Occipital lobe (tissue), 2 donors: ENCODE results near the gene PIBF1. TPM values are rescaled to one million over a fixed set of nuclear protein-coding genes. Genes with fewer than 3 reads are reported as not detected.
"Not testable (repeated sequence)": the region's sequence is repeated elsewhere in the genome, so short reads cannot be mapped to it uniquely, and the experiment has no call there.

Experiments used
- DNase-seq: peaks from one replicate; lab custom pipeline; 2025; lab: John Stamatoyannopoulos, UW
- total RNA-seq: library from RNA; depleted of rRNA; stranded (reverse); fragments of >200 nt; gene quantifications from one replicate; pipeline ENCODE4 v1.2.3, GENCODE V29; 2014

The PIBF1 gene
- total RNA-seq, 1 donor from 2014 or later: 31.5 TPM

DNA sequence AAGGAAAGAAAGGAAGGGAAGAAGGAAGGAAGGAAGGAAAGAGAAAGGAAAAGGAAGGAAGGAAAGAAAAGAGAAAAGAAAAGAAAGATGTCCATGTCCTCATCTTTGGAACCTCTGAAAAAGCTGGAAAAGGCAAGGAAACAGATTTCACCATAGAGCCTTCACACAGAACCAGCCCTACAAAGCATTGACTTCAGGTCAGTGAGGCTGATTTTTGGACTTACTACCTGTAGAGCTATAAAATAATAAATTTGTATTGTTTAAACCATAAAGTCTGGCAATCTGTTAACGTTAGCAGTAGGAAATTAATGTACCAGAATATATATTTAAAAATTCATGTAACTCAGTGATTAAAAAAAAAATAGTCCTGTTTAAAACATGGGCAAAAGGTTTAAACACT is 130.0 kb downstream of the PIBF1 start:
- DNase-seq: no peak

DNA sequence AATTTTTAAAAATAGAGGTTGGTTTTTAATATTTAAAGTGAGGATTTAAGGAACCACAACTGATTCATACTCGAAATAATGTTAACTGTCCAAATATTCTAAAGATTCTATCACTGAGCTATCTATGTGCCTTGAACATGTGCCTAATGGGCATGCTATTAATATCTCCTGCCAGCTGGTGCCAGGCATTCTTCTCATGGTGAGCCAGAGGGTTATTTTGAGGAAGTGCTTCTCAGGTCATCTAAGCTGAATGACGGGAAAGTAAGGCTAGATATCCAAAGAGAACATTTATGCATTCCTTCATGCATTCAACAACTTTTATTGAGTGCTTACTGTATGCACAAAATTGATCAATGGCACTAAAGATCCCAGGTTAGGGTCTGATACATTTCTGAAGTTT is 138.2 kb downstream of the PIBF1 start:
- DNase-seq: no peak

DNA sequence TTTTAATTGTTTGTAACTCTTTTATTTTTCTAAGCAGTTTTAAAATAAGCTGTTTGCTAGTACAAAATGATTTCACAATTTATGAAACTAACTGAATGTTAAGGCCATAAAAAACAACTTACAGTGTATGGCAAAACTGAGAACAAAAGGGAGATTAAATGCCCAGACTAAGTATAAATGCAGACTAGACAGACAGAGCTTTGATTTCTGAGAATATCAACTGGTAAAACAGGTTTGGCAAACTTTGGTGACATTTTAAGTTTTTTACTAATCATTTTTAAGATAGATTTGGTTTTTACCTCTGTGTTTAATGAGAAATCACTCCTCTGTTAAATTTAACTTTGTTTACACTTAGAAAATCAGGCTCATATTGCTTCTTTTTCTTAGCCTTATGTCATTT is 149.4 kb downstream of the PIBF1 start:
- DNase-seq: no peak

DNA sequence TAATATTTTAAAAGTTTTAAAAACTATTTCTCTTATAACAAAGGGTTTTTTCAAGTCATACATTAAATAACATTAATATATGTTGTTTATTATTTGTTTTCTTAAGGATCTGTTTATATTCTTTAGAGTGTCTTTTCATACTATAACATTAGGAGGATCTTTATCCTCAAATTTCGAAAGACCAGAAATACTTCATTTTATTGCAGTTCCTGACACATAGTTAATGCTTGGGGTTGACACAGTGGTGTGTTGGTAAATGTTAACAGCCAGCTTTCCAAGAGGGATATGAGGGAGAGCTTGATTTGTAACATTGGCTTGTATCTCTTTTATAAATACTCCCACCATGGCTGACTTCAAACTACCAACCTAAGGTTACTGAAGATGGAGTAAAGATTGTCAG is 150.3 kb downstream of the PIBF1 start:
- no peak for DNase-seq

DNA sequence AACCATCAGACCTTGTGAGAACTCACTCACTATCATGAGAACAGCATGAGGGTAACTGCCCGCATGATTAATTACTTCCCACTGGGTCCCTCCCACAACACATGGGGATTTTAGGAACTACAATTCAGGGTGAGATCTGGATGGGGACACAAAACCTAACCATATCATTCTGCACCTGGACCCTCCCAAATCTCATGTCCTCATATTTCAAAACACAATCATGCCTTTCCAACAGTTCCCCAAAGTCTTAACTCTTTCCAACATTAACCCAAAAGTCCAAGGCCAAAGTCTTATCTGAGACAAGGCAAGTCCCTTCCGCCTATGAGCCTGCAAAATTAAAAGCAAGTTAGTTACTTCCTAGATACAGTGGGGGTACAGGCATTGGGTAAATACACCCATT is 164.3 kb downstream of the PIBF1 start:
- DNase-seq: not testable (repeated sequence)

DNA sequence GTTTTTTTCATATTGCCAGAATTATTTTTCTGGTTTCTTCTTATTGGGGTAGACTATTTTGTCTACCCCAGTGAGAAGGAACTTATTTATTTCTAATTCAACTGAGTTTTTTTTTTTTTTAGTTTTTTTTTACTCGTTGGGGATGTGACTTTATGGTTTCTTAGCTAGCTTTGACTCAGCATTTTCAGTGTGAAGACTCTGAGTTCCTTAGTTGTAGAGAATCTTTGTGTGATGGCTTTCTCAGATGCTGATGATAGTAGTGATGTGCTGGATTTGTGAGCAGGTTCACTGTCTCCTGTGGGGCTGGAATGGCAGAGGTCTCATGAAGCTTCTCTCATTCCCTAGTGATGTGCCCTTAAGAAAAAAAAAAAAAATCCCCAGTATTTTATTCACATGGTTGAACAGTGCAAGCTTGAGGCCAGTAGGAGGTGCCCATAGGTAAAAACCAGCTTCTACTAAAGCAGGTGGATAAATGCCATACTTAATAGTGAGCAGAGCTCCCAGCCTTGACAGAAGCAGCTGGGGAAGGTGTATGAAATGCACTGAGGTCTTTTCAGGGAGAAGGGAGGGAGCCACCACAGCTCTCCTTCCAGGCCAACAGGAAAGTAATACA is 170.7 kb downstream of the PIBF1 start:
- DNase-seq: no peak

DNA sequence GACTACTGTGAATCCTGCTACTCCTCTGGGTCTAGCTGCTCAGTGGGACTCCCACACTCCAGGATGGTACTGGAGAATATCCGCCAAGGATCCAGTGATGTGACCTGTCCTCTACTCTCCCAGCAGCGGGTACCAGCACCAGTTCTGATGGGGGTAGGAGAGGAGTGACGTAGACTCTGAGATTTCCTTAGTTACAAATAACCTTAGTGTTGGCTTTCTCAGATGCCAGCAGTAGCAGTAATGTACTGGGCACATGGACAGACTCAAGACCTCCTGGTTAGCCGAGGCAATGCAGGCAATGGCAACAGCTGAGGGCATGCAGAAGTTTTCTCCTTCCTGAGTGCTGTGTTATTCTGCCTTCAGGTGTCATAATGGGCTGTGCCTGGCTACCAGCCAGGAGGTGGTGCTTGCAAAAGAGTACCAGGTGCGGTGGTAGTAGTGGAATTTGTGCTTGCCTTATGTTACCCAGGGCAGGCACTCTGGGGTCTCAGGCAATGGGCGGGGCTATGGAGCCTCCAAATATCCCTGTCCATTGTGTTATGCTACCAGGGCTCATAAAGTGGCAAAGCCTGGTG is 171.5 kb downstream of the PIBF1 start:
- no peak for DNase-seq

DNA sequence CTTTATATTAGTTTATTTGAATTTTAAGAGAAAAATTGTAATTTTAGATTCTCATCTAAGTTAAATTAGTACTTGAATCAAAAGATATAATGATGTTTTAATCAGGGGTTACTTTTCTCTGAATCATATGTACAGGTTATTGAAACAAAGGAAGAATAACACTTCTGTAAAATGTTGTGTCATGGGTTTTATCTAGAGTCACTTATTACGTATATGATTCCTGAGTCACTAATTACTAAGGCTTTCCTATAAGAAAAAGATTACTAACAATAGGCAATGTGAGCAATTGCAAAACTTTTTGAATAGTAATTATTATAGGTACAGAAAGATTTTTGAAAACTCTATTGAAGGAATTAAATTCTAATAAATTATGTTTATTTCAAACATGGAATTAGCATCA is 177.7 kb downstream of the PIBF1 start:
- no peak for DNase-seq

DNA sequence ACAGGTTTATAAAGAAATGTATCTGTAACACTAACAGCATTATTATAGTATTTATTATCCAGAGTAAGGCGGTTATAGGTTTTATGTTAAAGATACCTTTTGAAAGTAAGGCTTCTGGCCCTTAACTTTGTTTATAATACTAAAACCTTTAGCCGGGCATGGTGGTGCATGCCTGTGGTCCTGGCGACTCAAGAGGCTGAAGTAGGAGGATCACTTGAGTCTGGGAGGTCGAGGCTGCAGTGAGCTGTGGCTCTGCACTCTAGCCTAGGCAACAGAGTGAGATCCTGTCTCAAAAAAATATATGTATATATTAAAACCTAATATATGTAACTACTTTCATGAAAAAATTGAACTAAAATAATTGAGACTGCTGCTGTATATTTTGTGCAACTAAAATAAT is 178.2 kb downstream of the PIBF1 start:
- no peak for DNase-seq

DNA sequence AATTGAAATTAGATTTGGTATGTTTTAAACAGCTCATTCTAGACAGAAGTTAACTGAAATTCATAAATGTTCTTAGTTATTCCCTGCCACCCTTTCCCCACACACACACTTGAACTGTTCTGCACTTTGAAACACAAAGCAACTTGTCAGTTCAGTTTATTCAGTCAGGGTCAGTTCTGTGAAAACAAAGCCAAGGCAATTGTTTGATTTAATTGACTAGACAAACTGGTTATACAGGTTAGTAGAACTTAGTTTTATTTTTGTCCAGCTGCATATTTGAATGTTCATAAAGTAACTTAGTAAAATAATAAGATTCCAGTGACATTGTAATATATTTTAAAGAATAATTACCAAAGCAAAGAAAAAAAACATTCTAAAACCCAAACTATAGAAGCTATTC is 178.6 kb downstream of the PIBF1 start:
- no peak for DNase-seq

DNA sequence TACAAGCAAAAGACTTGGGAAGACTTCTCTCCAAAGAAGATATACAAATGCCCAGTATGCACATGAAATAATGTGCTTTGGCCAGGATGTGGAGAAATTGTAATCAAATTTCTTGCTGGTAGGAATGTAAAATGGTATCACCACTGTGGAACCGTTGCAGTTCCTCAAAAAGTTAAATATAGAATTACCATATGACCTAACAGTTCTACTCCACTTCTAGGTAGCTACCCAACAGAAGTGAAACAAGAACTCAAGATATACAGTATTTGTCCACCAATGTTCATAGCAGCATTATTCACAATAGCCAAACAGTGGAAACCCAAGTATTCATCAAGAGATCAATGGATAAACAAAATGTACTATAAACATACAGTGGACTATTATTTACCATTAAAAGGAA is 181.8 kb downstream of the PIBF1 start:
- DNase-seq: no peak

DNA sequence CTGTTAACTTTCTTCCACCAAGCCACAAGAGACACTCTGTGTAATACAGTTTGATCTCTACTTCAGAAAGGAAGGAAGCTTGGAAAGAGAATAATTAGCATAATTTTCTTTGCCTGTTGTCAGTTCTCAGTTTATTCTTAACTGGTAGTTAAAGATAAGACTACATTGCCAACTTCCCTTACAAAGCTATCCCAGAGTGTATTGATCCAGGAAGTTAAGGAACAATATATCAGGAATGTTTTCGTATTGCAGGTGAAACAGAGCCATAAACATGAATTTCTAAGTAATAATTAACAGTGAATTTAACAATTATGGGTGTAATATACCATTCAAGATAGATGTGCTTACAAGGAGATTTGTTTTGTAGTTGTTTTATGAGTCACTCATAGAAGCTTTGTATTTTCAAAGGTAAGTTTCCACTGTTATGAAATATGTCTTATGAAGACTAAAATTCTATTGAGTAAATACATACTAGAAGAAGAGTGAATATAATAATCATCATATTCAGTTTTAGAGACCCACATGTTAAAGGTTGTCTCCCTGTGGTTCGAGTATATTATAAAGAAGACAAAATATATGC is 188.5 kb downstream of the PIBF1 start:
- DNase-seq: no peak

DNA sequence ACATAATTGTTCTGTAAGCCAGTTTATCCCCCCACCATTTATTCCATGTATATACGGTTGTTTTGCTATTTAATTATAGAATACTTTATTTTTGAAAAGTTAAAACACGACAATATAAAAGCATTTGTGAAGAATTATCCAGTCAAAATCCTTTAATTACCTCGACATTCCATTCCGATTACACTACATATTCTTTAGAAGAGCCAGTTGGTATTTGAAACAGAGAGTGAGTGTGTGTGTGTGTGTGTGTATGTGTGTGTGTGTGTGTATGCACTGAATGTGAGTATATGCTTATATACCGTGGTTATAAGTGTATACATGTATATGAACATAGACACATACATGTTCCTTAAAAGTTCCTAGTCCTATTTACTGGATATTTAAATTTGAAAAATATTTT is 189.0 kb downstream of the PIBF1 start:
- DNase-seq: no peak

DNA sequence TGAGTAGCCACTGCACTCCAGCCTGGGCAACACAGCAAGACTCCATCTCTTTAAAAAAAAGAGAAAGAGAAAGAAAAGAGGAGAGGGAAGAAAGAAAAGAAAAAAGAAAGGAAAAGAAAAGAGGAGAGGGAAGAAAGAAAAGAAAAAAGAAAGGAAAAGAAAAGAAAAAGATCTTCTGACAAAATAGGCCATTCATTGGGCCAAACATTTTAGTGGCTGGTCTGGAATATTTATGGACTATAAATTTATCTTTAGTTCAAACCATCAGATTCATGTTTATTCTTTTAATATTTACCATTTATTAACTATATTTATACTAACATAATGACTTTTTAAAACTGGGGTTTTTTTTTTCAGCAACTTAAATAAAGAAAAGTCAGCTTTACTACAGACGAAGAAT is 191.3 kb downstream of the PIBF1 start:
- DNase-seq: no peak

DNA sequence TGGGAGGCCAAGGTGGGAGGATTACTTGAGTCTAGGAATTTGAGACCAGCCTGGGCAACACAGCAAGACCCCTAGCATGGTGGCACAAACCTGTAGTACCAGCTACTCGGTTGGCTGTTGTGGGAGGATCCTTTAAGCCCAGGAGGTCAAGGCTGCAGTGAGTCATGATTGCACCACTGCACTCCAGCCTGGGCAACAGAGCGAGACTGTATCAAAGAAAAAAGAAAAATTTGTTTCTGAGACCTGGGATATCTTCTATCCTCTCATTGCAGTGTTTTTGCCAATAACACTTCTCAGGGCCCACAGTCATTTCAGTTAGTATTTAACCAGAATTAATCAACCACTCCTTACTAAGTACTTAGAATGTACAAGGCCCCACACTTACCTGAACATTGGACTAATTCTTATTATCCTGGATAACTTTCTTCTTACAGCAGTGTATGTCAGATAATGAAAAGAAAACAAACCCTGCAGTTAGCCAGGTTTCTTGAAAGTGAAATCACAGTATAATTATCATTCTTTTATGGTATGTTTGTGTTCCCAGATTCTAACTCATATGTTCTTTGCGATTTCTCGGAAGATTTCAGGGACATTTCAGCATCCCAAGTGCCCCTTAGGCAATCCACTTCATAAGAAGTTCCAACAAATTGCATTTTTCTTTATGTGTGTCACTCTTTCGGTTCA is 201.3 kb downstream of the PIBF1 start:
- no peak for DNase-seq

DNA sequence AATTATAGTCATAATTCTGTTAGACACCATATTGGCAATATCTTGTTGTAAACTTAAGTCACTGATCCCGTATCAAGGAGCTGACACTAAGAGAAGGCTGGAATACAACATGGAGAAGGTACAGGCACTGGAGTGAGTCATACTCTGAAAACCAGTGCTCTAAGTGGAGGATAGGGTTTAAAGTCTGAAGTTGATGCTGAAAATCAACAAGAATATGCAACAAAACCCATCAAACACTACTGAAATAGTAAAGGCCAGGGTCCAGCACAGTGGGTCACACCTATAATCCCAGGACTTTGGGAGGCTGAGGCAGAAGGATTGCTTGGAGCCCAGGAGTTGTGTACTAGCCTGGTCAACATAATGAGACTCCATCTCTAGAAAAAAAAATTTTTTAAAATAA is 203.7 kb downstream of the PIBF1 start:
- DNase-seq: no peak

DNA sequence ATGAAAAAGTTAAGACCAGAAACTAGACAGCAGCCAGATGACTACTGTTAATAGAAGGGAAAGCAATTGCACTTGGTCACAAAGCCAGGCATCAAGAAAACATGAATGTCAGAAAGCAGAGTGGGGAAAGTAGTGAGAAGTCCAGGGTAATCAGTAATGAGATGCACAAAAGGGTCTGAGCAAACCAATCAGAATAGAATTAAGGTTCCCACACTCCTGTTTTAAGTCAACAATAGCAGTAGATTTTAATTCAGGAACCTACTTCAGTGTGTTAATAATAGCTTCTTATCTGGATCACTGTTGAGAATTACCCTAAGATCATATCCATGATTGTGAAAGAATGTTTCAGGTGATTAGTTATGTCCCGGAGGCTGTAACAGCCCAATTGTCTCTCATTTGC is 204.3 kb downstream of the PIBF1 start:
- no peak for DNase-seq

DNA sequence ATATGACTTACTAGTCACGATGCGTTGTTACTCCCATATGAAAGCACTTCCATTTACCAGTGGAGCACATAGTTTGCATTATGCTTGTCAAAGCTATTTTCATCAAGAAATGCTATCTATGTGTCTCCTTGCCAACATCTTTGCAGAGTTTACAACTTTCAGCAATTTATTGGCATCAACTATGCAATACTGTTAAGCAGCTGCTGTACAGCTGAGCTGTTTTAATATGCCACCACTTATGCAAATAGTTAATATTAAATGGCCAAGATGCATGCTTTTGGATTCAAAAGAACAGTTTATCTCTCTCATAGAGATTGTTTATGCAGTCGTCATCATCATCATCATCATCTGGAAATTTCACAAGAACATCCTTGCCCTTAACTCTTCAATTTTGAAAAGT is 209.0 kb downstream of the PIBF1 start:
- DNase-seq: no peak

DNA sequence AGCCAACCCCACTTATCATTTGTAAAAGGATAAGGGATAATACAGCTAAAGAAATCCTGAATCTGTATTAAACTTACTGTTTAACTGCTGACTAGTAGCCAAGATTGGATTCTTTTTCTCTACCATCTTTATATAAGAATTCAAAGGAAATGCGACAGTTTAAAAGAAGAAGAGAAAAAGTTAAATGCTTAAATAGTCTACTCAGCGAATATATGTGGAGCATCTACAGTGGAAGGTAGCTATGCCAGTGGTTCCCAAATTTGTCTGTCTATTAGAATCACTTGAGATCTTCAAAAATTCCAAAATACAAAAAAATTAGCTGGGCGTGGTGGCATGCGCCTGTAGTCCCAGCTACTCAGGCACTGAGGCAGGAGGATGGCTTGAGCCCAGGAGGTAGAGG is 216.1 kb downstream of the PIBF1 start:
- no peak for DNase-seq

DNA sequence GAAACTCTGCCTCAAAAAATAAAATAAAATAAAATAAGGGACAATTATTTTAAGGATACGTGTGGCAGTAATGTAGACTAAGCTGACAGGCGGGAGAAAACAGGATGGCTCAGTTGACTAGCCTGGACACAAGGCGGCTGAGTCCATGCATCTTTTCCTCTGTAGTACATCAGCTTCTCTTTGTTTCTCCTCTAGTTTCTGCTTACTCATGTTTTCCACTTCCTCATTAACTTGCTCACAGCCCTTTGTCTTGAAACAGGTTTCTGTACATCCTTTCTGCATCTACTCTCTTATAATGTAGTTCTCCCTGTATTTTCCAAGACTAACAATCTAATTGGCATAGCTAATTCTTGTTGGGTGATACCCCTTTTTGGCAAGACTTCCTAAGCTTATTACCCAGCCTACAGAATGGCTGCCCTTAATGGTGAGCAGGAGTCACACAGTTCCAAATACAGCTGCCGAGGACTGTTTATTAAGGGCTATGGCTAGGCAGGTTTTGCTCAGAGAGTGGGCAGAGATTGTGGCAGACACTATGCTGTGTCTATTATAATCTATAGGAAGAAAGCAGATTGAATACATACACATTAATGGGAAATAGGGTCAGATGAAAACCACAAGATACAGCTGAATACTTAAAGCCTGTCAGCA is 218.2 kb downstream of the PIBF1 start:
- no peak for DNase-seq

DNA sequence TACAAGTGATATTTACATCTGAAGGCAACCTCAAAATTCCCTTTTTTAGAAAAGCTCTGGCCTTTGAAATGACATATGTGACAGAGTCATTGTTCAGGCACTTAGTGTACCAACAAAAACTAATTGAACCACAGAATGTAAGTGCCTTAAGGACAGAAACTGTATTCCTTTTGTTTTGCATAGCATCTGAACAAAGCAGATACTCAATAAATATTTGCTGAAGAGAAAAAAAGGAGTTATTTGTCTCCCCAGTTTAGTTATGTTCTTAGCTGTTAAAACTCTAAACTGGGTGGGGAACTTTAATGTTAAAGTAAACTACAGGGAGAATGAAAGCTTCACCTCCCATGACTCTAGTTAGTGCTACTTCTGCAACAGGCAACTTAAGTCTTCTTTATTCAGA is 220.0 kb downstream of the PIBF1 start:
- DNase-seq: no peak

DNA sequence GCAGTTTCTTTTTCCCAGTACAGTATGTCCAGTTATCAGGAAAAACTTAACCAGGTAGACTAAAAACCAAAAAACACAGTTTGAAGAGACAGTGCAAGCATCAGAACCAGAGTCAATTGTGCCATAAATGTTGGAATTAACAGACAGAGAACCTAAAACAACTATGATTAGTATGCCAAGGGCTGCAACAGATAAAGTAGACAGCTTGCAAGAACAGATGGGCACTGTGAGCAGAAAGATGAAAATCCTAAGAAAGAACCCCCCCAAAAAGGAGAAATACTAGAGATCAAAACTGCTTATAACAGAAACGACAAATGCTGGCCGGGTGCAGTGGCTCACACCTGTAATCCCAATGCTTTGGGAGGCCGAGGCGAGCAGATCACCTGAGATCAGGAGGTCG is 229.8 kb downstream of the PIBF1 start:
- DNase-seq: no peak

DNA sequence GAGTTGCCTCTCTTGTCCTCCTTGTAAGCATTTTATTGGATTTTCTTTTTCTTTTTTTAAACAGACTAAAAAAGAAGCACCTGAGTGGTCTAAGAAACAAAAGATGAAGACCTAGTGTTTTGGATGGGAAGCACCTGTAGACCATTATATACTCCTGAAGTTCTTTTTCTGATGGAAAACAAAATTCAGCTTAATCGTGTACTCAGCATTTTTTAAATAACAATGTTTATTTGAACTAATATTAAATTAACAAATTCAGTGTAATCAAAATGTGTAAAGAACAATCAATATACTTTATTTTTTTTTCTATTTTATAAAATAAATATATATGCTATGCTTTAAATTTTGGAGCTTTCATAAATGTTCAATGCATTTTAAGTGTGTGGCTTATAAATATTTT is 233.9 kb downstream of the PIBF1 start:
- no peak for DNase-seq
